A549 (cell line): ENCODE measurements around the gene ARHGAP4. TPM values are rescaled to one million over a fixed set of nuclear protein-coding genes. Genes with fewer than 3 reads are reported as not detected.

Experiments
- ATAC-seq, 2 experiments: fragments of 200-7000 bp in 1 of 2; fragments of >200 bp in 1 of 2; cut with Nextera tagmentation in 1 of 2; cut with Tn5 transposase in 1 of 2; 3 replicates each; pipeline versions ENCODE4 v1.8.0 to v1.9.1; 2018 to 2020; ENCODE audit warnings: mild to moderate bottlenecking in 1 of 2, moderate library complexity in 1 of 2
- CTCF ChIA-PET: fragments of 300-600 bp; sonication (Branson Sonifier 250); formaldehyde crosslinking; extraction: SDS; loops from one replicate; lab custom pipeline; 2021; ENCODE audit warnings: antibody characterized with exemption, inconsistent platforms; lab: Yijun Ruan, JAX
- POLR2A ChIA-PET: fragments of 350-600 bp; formaldehyde crosslinking; extraction: SDS; loops from one replicate; lab custom pipeline; 2021; ENCODE audit warnings: antibody characterized with exemption, inconsistent platforms; lab: Yijun Ruan, JAX
- DNase-seq, 2 experiments: peaks; one replicate each; pipeline versions ENCODE4 v3.0.0 to v3.0.0-alpha.2; 2011 to 2016; ENCODE audit warnings: low read depth in 1 of 2, low spot score in 1 of 2
- FAIRE-seq: peaks from 2 replicates; lab custom pipeline; 2011; peaks lifted over from hg19 to GRCh38; lab: Jason Lieb, UNC
- H3K27ac ChIP-seq, 2 experiments: fragments of >200 bp; sonication (Bioruptor Twin); formaldehyde crosslinking; 3 replicates each; pipeline ENCODE4 v1.5.1; 2016 to 2017
- H3K4me1 ChIP-seq: fragments of >200 bp; sonication (Bioruptor Twin); formaldehyde crosslinking; 3 replicates; pipeline ENCODE4 v1.6.1; 2016
- H3K4me2 ChIP-seq: fragments of >200 bp; sonication (Bioruptor Twin); formaldehyde crosslinking; 3 replicates; pipeline ENCODE4 v1.6.1; 2016
- H3K4me3 ChIP-seq: fragments of >200 bp; sonication (Bioruptor Twin); formaldehyde crosslinking; 3 replicates; pipeline ENCODE4 v1.5.1; 2016
- H3K9me3 ChIP-seq: fragments of >200 bp; sonication (Bioruptor Twin); formaldehyde crosslinking; 3 replicates; pipeline ENCODE4 v1.6.1; 2016
- BHLHE40 ChIP-seq: IDR thresholded peaks from 2 replicates; pipeline ENCODE4 v1.6.1; 2012; ENCODE audit warnings: low read depth, low read length, inconsistent platforms
- CEBPB ChIP-seq, 2 experiments: fragments of >200 bp in 1 of 2; sonication (Bioruptor Twin) in 1 of 2; formaldehyde crosslinking in 1 of 2; IDR thresholded peaks; 2 replicates each; pipeline ENCODE4 v1.6.1; 2012 to 2016
- CHD2 ChIP-seq: fragments of 150-350 bp; IDR thresholded peaks from 2 replicates; pipeline ENCODE4 v1.6.1; 2014; ENCODE audit warnings: low read length; ENCODE audit not compliant: partially characterized antibody
- CHD4 ChIP-seq: fragments of 200-600 bp; sonication (generic); IDR thresholded peaks from 2 replicates; pipeline ENCODE4 v1.6.1; 2016; ENCODE audit warnings: antibody characterized with exemption, mild to moderate bottlenecking, borderline replicate concordance
- EP300 ChIP-seq, 2 experiments: fragments of >200 bp; sonication (Bioruptor Twin); formaldehyde crosslinking; IDR thresholded peaks; 2 replicates in 1 of 2; 3 replicates in 1 of 2; pipeline ENCODE4 v1.6.1; 2016 to 2017
- FOXS1 ChIP-seq: fragments of 250-450 bp; sonication (Bioruptor Pico); IDR thresholded peaks from 2 replicates; pipeline ENCODE4 v1.5.0; 2020; ENCODE audit warnings: mild to moderate bottlenecking, moderate library complexity
- GATA3 ChIP-seq: IDR thresholded peaks from 2 replicates; pipeline ENCODE4 v1.6.1; 2012; ENCODE audit warnings: borderline replicate concordance
- HES2 ChIP-seq: fragments of >200 bp; sonication (Bioruptor Twin); formaldehyde crosslinking; IDR thresholded peaks from 2 replicates; pipeline ENCODE4 v1.6.1; 2016
- HEYL ChIP-seq: fragments of 250-450 bp; sonication (Bioruptor Pico); IDR thresholded peaks from 2 replicates; pipeline ENCODE4 v1.8.0; 2021; ENCODE audit warnings: mild to moderate bottlenecking, moderate library complexity
- JUN ChIP-seq, 2 experiments: fragments of >200 bp; sonication (Bioruptor Twin); formaldehyde crosslinking; IDR thresholded peaks; 2 replicates in 1 of 2; 3 replicates in 1 of 2; pipeline ENCODE4 v1.6.1; 2016 to 2017
- NPAS2 ChIP-seq: fragments of 250-450 bp; sonication (Bioruptor Pico); IDR thresholded peaks from 2 replicates; pipeline ENCODE4 v1.8.0; 2022; ENCODE audit warnings: mild to moderate bottlenecking, moderate library complexity, borderline replicate concordance
- NR3C1 ChIP-seq: fragments of >200 bp; sonication (Bioruptor Twin); formaldehyde crosslinking; IDR thresholded peaks from 3 replicates; pipeline ENCODE4 v1.6.1; 2017
- PHF8 ChIP-seq: fragments of 200-600 bp; sonication (generic); IDR thresholded peaks from 2 replicates; pipeline ENCODE4 v1.6.1; 2016; ENCODE audit warnings: low read depth, mild to moderate bottlenecking, antibody characterized with exemption, moderate library complexity, borderline replicate concordance
- POLR2A ChIP-seq: IDR thresholded peaks from 2 replicates; pipeline ENCODE4 v1.6.1; 2012; ENCODE audit warnings: mild to moderate bottlenecking, low read length
- RAD21 ChIP-seq, 2 experiments: fragments of >200 bp in 1 of 2; sonication (Bioruptor Twin) in 1 of 2; formaldehyde crosslinking in 1 of 2; IDR thresholded peaks in 1 of 2; conservative IDR thresholded peaks in 1 of 2; 2 replicates in 1 of 2; 3 replicates in 1 of 2; pipeline ENCODE4 v1.6.1; 2012 to 2018; ENCODE audit warnings: inconsistent platforms in 1 of 2
- SREBF2 ChIP-seq: fragments of 450-650 bp; IDR thresholded peaks from 2 replicates; pipeline ENCODE4 v1.6.1; 2014; ENCODE audit warnings: mild to moderate bottlenecking, moderate library complexity
- TFCP2L1 ChIP-seq: fragments of 250-450 bp; sonication (Bioruptor Pico); IDR thresholded peaks from 2 replicates; pipeline ENCODE4 v1.5.0; 2021; ENCODE audit warnings: mild to moderate bottlenecking
- ZFP36 ChIP-seq: fragments of 450-650 bp; IDR thresholded peaks from 2 replicates; pipeline ENCODE4 v1.6.1; 2014; ENCODE audit warnings: borderline replicate concordance; ENCODE audit not compliant: partially characterized antibody
- WGBS: methylation state at CpG from one replicate; pipeline ENCODE4 v1.1.6; 2017; ENCODE audit errors: missing lambda C conversion rate; 5-methylcytosine and 5-hydroxymethylcytosine counted together
- polyA plus RNA-seq, 4 experiments: library from polyadenylated mRNA; depleted of rRNA in 3 of 4; stranded (reverse); fragments of >200 nt; fragmentation: RNase III in 1 of 4; extraction: RNeasy Plus Mini Kit Qiagen cat#74134 plus additional on column Dnase treatment in 1 of 4; gene quantifications; 2 replicates in 3 of 4; 3 replicates in 1 of 4; pipeline ENCODE4 v1.2.3, GENCODE V29; 2011 to 2017
- TF ChIP-seq, protein P1 (sequence below): fragments of >200 bp; sonication (Bioruptor Twin); formaldehyde crosslinking; IDR thresholded peaks from 3 replicates; pipeline ENCODE4 v1.5.1; 2016
- TF ChIP-seq, protein P2 (sequence below): IDR thresholded peaks from 2 replicates; pipeline ENCODE4 v1.6.1; 2012
- TF ChIP-seq, protein P3 (sequence below): fragments of 250-450 bp; sonication (Bioruptor Pico); IDR thresholded peaks from 2 replicates; pipeline ENCODE4 v1.5.0; 2021; ENCODE audit warnings: mild to moderate bottlenecking, moderate library complexity, borderline replicate concordance

The ARHGAP4 gene
- polyA plus RNA-seq, 2 of the 4 experiments (the other 2 are of a cell fraction): 0.78 to 0.98 TPM

- TF ChIP-seq HES2: no peak
- no peak for TF ChIP-seq CHD4
- TF ChIP-seq PHF8: peak; percentile 85; the same call in 1 of the 2 replicates
- no peak for TF ChIP-seq CEBPB (IDR thresholded peaks at IDR 0.05)
- no peak for TF ChIP-seq RAD21 (conservative IDR thresholded peaks at IDR 0.05 in 1 of 2, IDR thresholded peaks at IDR 0.05 in 1 of 2)
- TF ChIP-seq, protein P1, sequence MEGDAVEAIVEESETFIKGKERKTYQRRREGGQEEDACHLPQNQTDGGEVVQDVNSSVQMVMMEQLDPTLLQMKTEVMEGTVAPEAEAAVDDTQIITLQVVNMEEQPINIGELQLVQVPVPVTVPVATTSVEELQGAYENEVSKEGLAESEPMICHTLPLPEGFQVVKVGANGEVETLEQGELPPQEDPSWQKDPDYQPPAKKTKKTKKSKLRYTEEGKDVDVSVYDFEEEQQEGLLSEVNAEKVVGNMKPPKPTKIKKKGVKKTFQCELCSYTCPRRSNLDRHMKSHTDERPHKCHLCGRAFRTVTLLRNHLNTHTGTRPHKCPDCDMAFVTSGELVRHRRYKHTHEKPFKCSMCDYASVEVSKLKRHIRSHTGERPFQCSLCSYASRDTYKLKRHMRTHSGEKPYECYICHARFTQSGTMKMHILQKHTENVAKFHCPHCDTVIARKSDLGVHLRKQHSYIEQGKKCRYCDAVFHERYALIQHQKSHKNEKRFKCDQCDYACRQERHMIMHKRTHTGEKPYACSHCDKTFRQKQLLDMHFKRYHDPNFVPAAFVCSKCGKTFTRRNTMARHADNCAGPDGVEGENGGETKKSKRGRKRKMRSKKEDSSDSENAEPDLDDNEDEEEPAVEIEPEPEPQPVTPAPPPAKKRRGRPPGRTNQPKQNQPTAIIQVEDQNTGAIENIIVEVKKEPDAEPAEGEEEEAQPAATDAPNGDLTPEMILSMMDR: peak; percentile 26
- TF ChIP-seq BHLHE40: peak; percentile 45; the same call in 1 of the 2 replicates
- peak; percentile 59 to 87; a peak in 4 of 5 replicates for TF ChIP-seq JUN (IDR thresholded peaks at IDR 0.05)
- 0 out of 2 replicates have a peak, but pooled peaks have one; percentile 20 for TF ChIP-seq TFCP2L1 (CRISPR knock-in tag)
- TF ChIP-seq POLR2A: peak; percentile 50
- TF ChIP-seq CHD2: peak; percentile 19
- peak; percentile 46; the same call in 1 of the 2 replicates for TF ChIP-seq GATA3
- no peak for TF ChIP-seq EP300 (IDR thresholded peaks at IDR 0.05)
- no peak for TF ChIP-seq HEYL
- TF ChIP-seq, protein P2, sequence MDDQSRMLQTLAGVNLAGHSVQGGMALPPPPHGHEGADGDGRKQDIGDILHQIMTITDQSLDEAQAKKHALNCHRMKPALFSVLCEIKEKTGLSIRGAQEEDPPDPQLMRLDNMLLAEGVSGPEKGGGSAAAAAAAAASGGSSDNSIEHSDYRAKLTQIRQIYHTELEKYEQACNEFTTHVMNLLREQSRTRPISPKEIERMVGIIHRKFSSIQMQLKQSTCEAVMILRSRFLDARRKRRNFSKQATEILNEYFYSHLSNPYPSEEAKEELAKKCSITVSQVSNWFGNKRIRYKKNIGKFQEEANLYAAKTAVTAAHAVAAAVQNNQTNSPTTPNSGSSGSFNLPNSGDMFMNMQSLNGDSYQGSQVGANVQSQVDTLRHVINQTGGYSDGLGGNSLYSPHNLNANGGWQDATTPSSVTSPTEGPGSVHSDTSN: peak; percentile 84
- no peak for TF ChIP-seq SREBF2
- TF ChIP-seq NPAS2: no peak
These were observed 2.1 kb upstream of the ARHGAP4 start (continued) for GRCh38 chrX:153927922-153928760.

DNA sequence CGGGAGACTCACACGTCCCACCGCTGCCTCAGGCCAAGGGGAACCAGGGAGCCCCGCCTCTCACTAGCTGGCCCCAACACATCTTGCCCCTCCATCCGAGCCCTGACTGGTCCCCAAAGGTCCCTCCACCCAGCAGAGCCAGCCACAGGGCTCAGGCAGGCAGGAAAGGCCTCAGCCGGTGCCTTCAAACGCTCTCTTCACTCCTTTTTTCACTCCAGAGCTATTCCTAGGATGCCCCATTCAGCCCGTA lies 1.5 kb upstream of the ARHGAP4 start:
- peak in 1 of 2 experiments; percentile 15 for DNase-seq
- POLR2A ChIA-PET: interaction anchor here (1.0 to 1.6 kb wide), 5 partner anchors 21 to 986 kb away, joined by 4 to 12 read pairs (median 4); partner anchors contain the start of genes IDH3G and SSR4
- CTCF ChIA-PET: interaction anchor here (0.9 to 25.1 kb wide), 6 partner anchors 12 to 986 kb away, joined by 3 to 363 read pairs (median 4); partner anchors contain the start of gene RENBP
- TF ChIP-seq, protein P3, sequence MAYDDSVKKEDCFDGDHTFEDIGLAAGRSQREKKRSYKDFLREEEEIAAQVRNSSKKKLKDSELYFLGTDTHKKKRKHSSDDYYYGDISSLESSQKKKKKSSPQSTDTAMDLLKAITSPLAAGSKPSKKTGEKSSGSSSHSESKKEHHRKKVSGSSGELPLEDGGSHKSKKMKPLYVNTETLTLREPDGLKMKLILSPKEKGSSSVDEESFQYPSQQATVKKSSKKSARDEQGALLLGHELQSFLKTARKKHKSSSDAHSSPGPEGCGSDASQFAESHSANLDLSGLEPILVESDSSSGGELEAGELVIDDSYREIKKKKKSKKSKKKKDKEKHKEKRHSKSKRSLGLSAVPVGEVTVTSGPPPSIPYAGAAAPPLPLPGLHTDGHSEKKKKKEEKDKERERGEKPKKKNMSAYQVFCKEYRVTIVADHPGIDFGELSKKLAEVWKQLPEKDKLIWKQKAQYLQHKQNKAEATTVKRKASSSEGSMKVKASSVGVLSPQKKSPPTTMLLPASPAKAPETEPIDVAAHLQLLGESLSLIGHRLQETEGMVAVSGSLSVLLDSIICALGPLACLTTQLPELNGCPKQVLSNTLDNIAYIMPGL (CRISPR knock-in tag): no peak
- no peak for TF ChIP-seq FOXS1 (CRISPR knock-in tag)
- no peak for TF ChIP-seq NR3C1
- TF ChIP-seq ZFP36: no peak
- TF ChIP-seq, all 56 proteins: peak for 0
- Histone ChIP-seq H3K4me3 (peak overlapping the region; percentile 84), H3K27ac (peak overlapping the region; percentile 96 to 99), H3K4me2 (peak overlapping the region; percentile 93), H3K4me1 (peaks cover 14% of the 10 kb centered on the region), H3K9me3 (no peaks in the 10 kb centered on the region)
- FAIRE-seq (no peak), ATAC-seq (peak; percentile 1 to 17; a peak in 4 of 6 replicates)
- 0% methylated on average over 5 of the region's 8 CpGs for WGBS
